Hematopoietic multipotent progenitor cell treated with erythropoietin and hydrocortisone succinate and interleukin-3 and kit ligand, for 8 days (in vitro differentiated cells): ENCODE measurements around the gene GLUD1.
"Not testable (repeated sequence)": the region's sequence is repeated elsewhere in the genome, so short reads cannot be mapped to it uniquely, and the experiment has no call there.

Experiments used
- DNase-seq: peaks from one replicate; pipeline ENCODE4 v3.0.0-alpha.2; 2015

Gene GLUD1

DNA sequence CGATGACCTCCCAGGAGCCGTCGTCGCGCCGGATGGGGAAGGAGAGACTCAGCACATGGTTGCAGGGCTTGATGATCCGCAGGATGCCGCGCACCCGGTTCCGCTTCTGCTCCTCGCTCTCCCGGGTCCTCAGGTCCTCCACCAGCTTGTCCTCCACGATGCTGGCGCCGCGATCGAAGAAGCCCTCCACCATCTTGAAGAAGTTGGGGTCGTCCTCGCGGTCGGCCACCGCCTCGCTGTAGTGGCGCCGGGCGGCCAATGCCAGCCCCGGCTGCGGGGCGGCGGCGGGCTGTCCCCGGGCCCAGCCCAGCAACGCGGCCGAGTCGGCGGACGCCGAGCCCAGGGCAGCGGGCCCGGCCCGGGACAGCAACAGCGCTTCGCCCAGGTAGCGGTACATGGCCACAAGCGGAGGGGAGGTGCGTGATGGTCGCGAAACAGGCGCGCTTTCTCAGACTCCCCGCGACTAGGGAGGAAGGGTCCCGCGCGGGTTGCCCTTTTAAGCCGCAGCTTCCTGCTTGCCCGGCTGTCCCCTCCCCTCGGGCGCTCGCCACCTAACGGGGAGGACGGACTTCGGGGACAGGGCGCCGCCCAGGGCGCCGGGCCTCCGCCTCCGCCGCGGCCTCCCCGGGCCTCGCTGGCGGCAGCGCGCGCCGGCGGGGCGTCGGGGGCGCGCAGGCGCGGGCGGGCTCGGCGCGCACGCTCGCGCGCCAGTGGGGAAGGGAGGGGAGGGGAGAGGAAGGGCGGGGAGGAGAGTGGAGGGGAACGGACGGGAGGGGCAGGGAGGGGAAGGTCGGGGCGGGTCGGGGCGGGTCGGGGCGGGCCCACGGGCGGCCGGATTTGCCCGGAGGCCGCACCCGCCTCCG is at the start of gene GLUD1, which contains the start of gene SHLD2:
Gene GLUD1 (minus strand): TSS at position 471 of the 863 bp plus-strand sequence. CDS start 74 bp downstream, at position 397.
Gene SHLD2 (plus strand): TSS at position 834 of the 863 bp plus-strand sequence. CDS start 56,149 bp downstream, outside the sequence.
- DNase-seq: peak; percentile 91

GRCh38 chr10:87143109-87143418 is 48.4 kb upstream of the GLUD1 start:
- not testable (repeated sequence) for DNase-seq

DNA sequence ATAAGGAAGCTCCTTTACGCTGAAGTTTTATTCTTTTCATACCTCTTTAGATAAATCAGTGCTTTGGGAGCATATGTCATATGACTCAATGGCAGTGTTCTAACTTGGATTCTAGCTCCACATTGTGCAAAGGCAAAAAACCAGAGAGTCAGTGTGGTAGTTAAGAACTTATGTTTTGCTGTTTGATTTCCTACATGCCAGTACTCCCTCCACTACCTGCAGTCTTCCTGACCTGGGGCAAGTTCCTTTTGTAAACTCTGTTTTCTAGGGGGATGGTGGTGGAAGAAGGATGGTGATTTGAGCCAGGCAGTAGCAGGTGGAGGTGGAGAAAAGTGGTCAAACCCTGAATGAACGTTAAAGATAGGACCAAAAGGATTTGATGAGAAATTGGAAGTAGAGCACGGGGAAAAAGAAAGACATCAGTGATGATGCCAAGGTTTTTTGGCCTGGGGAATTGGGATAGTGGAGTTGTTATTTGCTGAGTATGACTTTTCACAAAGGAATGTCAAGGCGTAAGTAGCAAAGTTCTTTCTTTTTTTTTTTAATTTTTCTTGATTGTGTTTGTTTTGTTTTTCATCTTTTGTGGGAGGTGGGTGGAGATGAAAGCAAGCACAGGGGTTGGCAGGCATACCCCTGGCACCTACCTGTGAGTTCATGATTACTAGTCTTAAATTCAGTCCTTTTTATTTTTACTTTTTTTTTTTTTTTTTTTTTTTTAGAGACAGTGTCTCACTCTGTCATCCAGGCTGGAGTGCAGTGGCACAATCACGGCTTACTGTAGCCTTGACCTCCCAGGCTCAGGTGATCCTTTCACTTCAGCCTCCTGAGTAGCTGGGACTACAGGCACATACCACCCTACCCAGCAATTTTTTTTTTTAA is 47.8 kb upstream of the GLUD1 start:
- not testable (repeated sequence) for DNase-seq

GRCh38 chr10:87137478-87137877 is 42.8 kb upstream of the GLUD1 start:
- DNase-seq: not testable (repeated sequence)

- DNase-seq: not testable (repeated sequence)
Observed at GRCh38 chr10:87134440-87134839, 39.8 kb upstream of the GLUD1 start.

DNA sequence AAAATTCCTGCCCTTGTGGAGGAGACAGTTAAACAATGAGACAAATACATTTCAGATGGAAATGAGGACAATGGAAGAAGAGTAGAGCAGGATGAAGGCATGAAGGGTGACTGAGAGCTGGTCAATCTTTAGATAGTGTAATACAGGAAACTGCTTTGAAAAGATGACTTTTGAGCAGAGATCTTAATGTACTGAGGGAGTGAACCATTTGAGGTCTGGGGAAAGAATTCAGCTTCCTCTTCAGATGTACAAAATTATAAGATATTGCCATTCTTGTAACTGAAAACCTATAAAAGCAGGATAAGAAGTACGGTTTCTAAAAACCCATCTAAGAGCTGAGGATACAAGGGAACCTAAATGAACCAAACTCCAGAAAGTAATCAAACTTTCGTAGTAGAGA is 39.3 kb upstream of the GLUD1 start:
- not testable (repeated sequence) for DNase-seq

DNA sequence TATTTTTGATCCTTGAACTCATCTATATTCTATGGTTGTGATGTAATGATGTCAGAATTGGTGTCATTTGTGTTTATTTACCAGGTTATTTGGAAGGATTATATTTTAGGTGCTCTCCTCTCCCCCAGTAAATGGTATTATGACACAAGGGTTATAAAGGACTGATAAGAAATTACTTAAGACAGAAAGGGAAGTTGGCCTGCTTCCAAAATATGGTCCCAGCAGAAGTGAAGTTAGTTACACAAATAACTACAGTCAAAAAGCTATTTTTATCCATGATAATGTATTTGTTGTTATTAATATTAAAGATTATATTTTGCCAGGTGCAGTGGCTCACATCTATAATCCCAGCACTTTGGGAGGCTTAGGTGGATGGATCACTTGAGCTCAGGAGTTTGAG is 37.5 kb upstream of the GLUD1 start:
- DNase-seq: peak; percentile 73

GRCh38 chr10:87127607-87128156 is 33.0 kb upstream of the GLUD1 start:
- DNase-seq: not testable (repeated sequence)

GRCh38 chr10:87127048-87127447 is 32.4 kb upstream of the GLUD1 start:
- DNase-seq: not testable (repeated sequence)

- not testable (repeated sequence) for DNase-seq
Observed at GRCh38 chr10:87123351-87123750, 28.7 kb upstream of the GLUD1 start.

DNA sequence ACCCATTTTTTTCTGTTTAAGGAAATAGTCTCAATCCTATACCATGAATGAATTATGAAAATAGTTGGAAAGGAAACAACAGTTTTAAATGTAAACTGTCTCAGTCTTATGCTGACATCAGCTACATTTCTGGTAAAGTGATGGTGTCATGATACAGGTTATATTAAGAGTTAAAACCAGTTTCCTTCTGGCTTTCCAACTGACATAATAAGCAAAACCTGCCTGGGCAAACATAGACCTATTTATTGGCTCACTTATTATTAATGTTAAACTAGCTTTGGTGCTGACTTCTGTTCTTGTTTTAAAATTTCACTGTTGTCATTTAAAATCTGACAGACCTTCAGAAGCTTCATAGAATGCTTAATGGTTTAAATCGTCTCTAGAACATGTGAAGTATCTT is 24.4 kb upstream of the GLUD1 start:
- DNase-seq: not testable (repeated sequence)

GRCh38 chr10:87118122-87118521 is 23.5 kb upstream of the GLUD1 start:
- not testable (repeated sequence) for DNase-seq

- DNase-seq: no peak
Observed at GRCh38 chr10:87105446-87106124, 10.9 kb upstream of the GLUD1 start.

- not testable (repeated sequence) for DNase-seq
Observed at GRCh38 chr10:87104727-87105126, 10.1 kb upstream of the GLUD1 start.

- DNase-seq: no peak
Observed at GRCh38 chr10:87101996-87102395, 7.4 kb upstream of the GLUD1 start.

DNA sequence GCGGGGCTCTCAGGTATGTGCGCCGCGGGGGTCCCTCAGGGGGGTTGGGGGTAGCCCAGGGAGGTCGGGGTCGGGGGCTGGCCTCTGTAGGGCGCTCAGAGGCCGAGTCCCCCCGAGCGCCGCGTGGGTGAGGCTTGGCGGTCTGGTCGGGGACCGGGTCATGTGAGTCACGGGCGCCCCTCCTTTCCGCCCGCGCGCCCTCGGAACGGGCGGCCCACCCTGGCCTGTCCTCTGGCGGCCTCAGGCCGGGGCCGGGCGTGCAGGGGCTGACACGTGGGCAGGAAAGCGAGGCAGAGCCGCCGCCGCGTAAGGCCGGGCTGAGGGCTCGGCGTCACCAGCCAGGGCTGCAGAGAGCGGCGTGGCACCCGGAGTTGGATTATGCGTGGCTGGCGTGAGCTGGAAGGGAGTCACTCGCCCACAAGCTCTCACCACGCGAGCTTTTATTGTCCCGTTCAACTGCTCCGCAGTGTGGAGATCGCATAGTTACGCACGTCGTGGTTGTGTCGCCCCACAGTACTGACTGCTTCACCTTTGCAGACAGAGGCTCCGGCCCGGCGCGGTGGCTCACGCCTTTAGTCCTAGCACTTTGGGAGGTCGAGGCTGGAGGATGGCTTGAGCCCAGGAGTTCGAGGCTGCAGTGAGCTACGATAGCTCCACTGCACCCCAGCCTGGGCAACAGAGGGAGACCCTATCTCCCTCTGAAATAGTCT is 748 bp upstream of the GLUD1 start:
- peak; percentile 82 for DNase-seq

DNA sequence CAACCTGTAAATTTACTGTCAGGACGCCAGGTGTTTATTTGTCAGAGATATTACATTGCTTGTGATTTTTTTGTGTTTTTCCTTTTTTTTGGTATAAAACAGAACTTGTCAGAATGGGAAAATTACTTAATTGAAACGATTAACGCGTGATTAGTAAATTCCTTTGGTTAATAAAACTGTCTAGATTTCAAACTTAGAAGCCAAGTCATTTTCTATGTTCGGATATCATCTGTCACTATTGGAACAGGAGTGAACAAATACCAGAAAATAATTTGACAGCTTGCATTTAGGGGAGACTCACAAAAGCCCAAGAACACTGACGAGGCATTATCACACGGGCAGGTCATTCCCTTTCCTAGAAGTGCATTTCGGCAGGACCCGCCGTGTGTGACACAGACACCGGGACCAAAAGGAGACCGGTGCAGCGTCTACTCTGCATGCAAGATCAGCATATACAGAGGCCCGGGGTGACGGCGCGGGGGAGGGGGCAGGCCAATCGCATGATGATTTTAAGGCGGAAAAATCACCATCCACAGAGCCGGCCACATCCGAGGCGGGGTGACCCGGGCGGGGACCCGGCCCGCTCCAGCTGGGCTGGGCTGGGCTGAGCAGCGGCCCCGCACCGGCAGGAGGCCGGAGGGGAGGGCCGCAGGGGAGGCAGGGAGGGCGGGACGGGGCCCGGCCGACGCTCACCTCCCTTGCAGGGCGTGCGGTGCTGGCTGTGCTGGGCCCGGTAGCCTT is 841 bp downstream of the GLUD1 start:
- peak; percentile 61 for DNase-seq

- peak; percentile 20 for DNase-seq
Observed at GRCh38 chr10:87092861-87093631, 1.6 kb downstream of the GLUD1 start.

DNA sequence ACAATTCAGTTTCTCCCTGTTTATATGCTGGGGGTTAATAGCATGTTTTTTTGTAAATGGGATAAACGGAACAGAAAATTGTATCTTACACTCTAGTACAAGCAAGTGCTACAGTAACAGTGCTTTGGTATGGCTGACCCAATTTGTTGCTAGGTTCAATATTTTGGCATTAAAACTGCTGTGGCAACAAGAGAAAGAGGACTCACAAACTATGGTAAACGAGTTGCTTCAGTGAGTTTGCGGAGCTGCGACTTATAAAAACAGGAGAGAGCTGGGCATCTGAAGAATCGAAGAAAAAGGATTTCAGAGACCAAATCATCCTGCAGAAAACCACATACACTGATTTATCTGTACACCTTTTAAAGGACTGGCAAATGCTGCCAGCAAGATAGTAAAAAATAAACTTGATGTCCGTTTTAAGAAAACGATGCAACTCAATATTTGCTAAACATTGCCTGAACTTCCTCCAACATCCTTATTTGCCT is 2.2 kb downstream of the GLUD1 start:
- no peak for DNase-seq

DNA sequence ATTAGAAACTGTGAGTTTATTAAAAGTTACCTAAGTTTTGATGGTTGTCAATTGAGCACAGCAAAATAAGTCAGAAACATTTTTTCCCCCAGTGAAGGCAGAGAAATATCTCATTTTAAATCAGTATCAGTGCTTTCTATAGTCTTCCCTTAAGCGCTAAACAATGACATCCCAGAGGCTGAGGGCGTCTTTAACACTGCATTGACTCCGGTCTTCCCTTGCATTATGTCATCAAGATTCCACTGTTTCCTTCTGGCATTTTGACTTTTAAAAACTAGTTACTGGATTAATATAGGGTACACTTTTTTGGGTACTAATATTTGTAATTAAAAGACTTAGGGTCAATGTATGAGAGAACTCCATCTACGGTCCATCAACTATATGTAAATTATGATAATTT is 3.9 kb downstream of the GLUD1 start:
- no peak for DNase-seq
